Prostate gland (tissue), 2 donors: ENCODE measurements around the gene SUV39H1.

ENCODE experiments used
- POLR2A ChIP-seq: fragments of 450-650 bp; IDR thresholded peaks from one replicate; pipeline ENCODE4 v1.6.1; 2016; ENCODE audit warnings: antibody characterized with exemption, mild to moderate bottlenecking
- POLR2AphosphoS5 ChIP-seq: sonication (generic); formaldehyde crosslinking; IDR thresholded peaks from one replicate; pipeline ENCODE4 v1.6.1; 2017; ENCODE audit warnings: antibody characterized with exemption
- TF ChIP-seq, protein P1 (sequence below), 4 experiments: fragments of 200-600 bp in 2 of 4; fragments of 450-650 bp in 2 of 4; sonication (generic) in 2 of 4; IDR thresholded peaks; 1 replicate in 3 of 4; 2 replicates in 1 of 4; pipeline ENCODE4 v1.5.1; 2016 to 2019; ENCODE audit warnings: antibody characterized with exemption in 4 of 4, mild to moderate bottlenecking in 2 of 4, moderate library complexity in 2 of 4

DNA sequence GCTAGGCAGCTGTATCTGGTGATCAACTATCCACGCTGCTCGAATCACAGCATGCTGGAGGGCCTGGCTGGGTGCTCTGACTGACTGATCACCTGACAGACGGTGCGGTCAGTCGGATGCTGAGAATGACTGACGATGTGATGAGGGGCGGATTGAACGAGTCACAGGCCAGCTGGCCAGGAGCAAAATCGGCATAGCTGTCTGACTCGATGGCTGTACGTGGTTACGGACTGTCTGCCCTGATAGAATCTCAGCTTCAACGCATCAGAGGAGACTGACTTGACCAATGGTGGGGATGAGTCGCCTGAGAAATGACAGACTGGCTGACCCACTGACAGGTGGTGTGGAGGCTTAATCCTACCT is 1.0 kb upstream of the SUV39H1 start:
- TF ChIP-seq, protein P1, sequence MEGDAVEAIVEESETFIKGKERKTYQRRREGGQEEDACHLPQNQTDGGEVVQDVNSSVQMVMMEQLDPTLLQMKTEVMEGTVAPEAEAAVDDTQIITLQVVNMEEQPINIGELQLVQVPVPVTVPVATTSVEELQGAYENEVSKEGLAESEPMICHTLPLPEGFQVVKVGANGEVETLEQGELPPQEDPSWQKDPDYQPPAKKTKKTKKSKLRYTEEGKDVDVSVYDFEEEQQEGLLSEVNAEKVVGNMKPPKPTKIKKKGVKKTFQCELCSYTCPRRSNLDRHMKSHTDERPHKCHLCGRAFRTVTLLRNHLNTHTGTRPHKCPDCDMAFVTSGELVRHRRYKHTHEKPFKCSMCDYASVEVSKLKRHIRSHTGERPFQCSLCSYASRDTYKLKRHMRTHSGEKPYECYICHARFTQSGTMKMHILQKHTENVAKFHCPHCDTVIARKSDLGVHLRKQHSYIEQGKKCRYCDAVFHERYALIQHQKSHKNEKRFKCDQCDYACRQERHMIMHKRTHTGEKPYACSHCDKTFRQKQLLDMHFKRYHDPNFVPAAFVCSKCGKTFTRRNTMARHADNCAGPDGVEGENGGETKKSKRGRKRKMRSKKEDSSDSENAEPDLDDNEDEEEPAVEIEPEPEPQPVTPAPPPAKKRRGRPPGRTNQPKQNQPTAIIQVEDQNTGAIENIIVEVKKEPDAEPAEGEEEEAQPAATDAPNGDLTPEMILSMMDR (IDR thresholded peaks at IDR 0.05): no peak
- TF ChIP-seq POLR2AphosphoS5: no peak
- TF ChIP-seq POLR2A: no peak
